Endothelial cell of umbilical vein (primary cell): Measurements from ENCODE around the gene LIN28B. TPM values are rescaled to one million over a fixed set of nuclear protein-coding genes. Genes with fewer than 3 reads are reported as not detected.

Experiments used
- BruUV-seq: library from RNA; stranded (reverse); fragments of 400-500 nt; replicated peaks from 2 replicates; lab custom pipeline; 2021; lab: Mats Ljungman, UMichigan
- CTCF ChIA-PET: fragments of 300-600, 350-600 bp; sonication (Branson Sonifier 250); formaldehyde crosslinking; loops from one replicate; lab custom pipeline; 2021; ENCODE audit warnings: antibody characterized with exemption, inconsistent platforms; lab: Charles Lee
- POLR2A ChIA-PET: fragments of 300-600, 350-600 bp; sonication (Branson Sonifier 250); formaldehyde crosslinking; loops from one replicate; lab custom pipeline; 2021; ENCODE audit warnings: antibody characterized with exemption, inconsistent platforms; lab: Charles Lee
- DNase-seq: peaks from one replicate; pipeline ENCODE4 v3.0.0-alpha.2; 2011; ENCODE audit warnings: low read depth, low spot score
- FAIRE-seq: peaks from 2 replicates; lab custom pipeline; 2011; peaks lifted over from hg19 to GRCh38; lab: Jason Lieb, UNC
- H2AFZ ChIP-seq: 2 replicates; pipeline ENCODE4 v1.6.0; 2012; ENCODE audit warnings: low read depth, low read length, control low read depth, inconsistent platforms
- H3K27ac ChIP-seq: 2 replicates; pipeline ENCODE4 v1.5.1; 2011; ENCODE audit warnings: low read depth, mild to moderate bottlenecking, control low read depth, low read length, moderate library complexity; ENCODE audit not compliant: insufficient read depth
- H3K27me3 ChIP-seq, 2 experiments: 2 replicates each; pipeline versions ENCODE4 v1.6.0 to v1.6.1; 2011; ENCODE audit warnings: low read length in 2 of 2, mixed read lengths in 1 of 2; ENCODE audit not compliant: control insufficient read depth in 2 of 2, insufficient read depth in 2 of 2
- H3K36me3 ChIP-seq, 2 experiments: 2 replicates in 1 of 2; 3 replicates in 1 of 2; pipeline ENCODE4 v1.5.1; 2011; ENCODE audit warnings: low read length in 2 of 2, mild to moderate bottlenecking in 1 of 2, moderate library complexity in 1 of 2; ENCODE audit not compliant: control insufficient read depth in 2 of 2, insufficient read depth in 2 of 2; ENCODE audit errors: extremely low read depth in 1 of 2
- H3K4me1 ChIP-seq: 3 replicates; pipeline ENCODE4 v1.5.1; 2011; ENCODE audit warnings: mild to moderate bottlenecking, low read length; ENCODE audit not compliant: control insufficient read depth, insufficient read depth; ENCODE audit errors: extremely low read depth
- H3K4me2 ChIP-seq: 2 replicates; pipeline ENCODE4 v1.6.1; 2011; ENCODE audit warnings: low read length, control low read depth, mixed read lengths; ENCODE audit not compliant: insufficient read depth
- H3K4me3 ChIP-seq, 3 experiments: fragments of 200-600 bp in 1 of 3; sonication (generic), shearing (Covaris generic) in 1 of 3; replicated peaks in 1 of 3; 2 replicates each; pipeline ENCODE4 v1.5.1; 2011 to 2016; ENCODE audit warnings: control low read depth in 3 of 3, low read length in 3 of 3, mild to moderate bottlenecking in 2 of 3, inconsistent platforms in 1 of 3, low read depth in 1 of 3, moderate library complexity in 1 of 3; ENCODE audit not compliant: insufficient read depth in 1 of 3
- H3K79me2 ChIP-seq: 2 replicates; pipeline ENCODE4 v1.6.0; 2012; ENCODE audit warnings: low read length, inconsistent platforms; ENCODE audit not compliant: control insufficient read depth, insufficient read depth
- H3K9ac ChIP-seq: replicated peaks from 2 replicates; pipeline ENCODE3; 2011; ENCODE audit warnings: low read length, control low read depth; ENCODE audit not compliant: insufficient read depth; ENCODE audit errors: extremely low read depth
- H3K9me1 ChIP-seq: replicated peaks from 3 replicates; pipeline ENCODE4 v1.6.0; 2011; ENCODE audit warnings: mild to moderate bottlenecking, low read length; ENCODE audit not compliant: control insufficient read depth, insufficient read depth; ENCODE audit errors: extremely low read depth
- H3K9me3 ChIP-seq: replicated peaks from 2 replicates; pipeline ENCODE4 v1.5.1; 2012; ENCODE audit warnings: low read length, inconsistent platforms; ENCODE audit not compliant: control insufficient read depth, insufficient read depth
- H4K20me1 ChIP-seq: replicated peaks from 2 replicates; pipeline ENCODE3; 2011; ENCODE audit warnings: mild to moderate bottlenecking, low read length; ENCODE audit not compliant: control insufficient read depth, insufficient read depth; ENCODE audit errors: extremely low read depth
- EZH2 ChIP-seq: IDR thresholded peaks from 2 replicates; pipeline ENCODE4 v1.6.1; 2012; ENCODE audit warnings: borderline replicate concordance, low read depth, mild to moderate bottlenecking, moderate library complexity, low read length, inconsistent platforms; ENCODE audit not compliant: severe bottlenecking
- FOS ChIP-seq: IDR thresholded peaks from 2 replicates; pipeline ENCODE4 v1.6.1; 2011; ENCODE audit warnings: mild to moderate bottlenecking, low read length, moderate library complexity, borderline replicate concordance; ENCODE audit not compliant: insufficient read depth
- GATA2 ChIP-seq: IDR thresholded peaks from 2 replicates; pipeline ENCODE4 v1.7.0; 2011; ENCODE audit warnings: low read depth, mild to moderate bottlenecking, moderate library complexity, mixed read lengths, low read length; ENCODE audit not compliant: insufficient read length, insufficient read depth
- JUN ChIP-seq: IDR thresholded peaks from 2 replicates; pipeline ENCODE4 v1.6.1; 2011; ENCODE audit warnings: borderline replicate concordance, low read depth; ENCODE audit not compliant: insufficient read length, insufficient read depth
- MYC ChIP-seq: IDR thresholded peaks from one replicate; pipeline ENCODE4 v1.6.1; 2011; ENCODE audit warnings: mild to moderate bottlenecking, low read depth, low read length
- POLR2A ChIP-seq: IDR thresholded peaks from 2 replicates; pipeline ENCODE4 v1.6.1; 2012; ENCODE audit warnings: low read depth, mild to moderate bottlenecking, control low read depth, low read length
- POLR2AphosphoS5 ChIP-seq: IDR thresholded peaks from 2 replicates; pipeline ENCODE4 v1.6.1; 2012; ENCODE audit warnings: low read depth, mild to moderate bottlenecking, control low read depth, low read length, moderate library complexity; ENCODE audit not compliant: insufficient read depth
- dilution Hi-C: fragments of 300-500 bp; cut with MboI; formaldehyde crosslinking; loops from one replicate; pipeline ENCODE4 v1.15.0; 2019; ENCODE audit warnings: low sequenced_read_pairs; ENCODE audit not compliant: extremely low pct_ligation_motif_present
- intact Hi-C: fragments of 100-400 bp; cut with micrococcal nuclease; formaldehyde crosslinking; loops from one replicate; pipeline ENCODE4 v1.10.0; 2022
- polyA plus RNA-seq, 4 experiments: library from polyadenylated mRNA; depleted of rRNA in 3 of 4; stranded (reverse) in 3 of 4; unstranded in 1 of 4; fragments of >200 nt; gene quantifications; 2 replicates each; pipeline versions ENCODE4 v1.2.1 to v1.2.3, GENCODE V29; 2011 to 2012; ENCODE audit warnings: missing spikeins in 1 of 4
- total RNA-seq: library from RNA; stranded (reverse); gene quantifications from 2 replicates; pipeline ENCODE4 v1.2.3, GENCODE V29; 2021
- TF ChIP-seq, protein P1 (sequence below): IDR thresholded peaks from 2 replicates; pipeline ENCODE4 v1.6.1; 2011; ENCODE audit not compliant: insufficient read depth, insufficient read length
- TF ChIP-seq, protein P2 (sequence below), 2 donors: IDR thresholded peaks; 1 replicate in 1 of 2; 2 replicates in 1 of 2; pipeline ENCODE4 v1.5.1; 2011; ENCODE audit warnings: low read length in 2 of 2, mild to moderate bottlenecking in 2 of 2, moderate library complexity in 2 of 2, control low read depth in 1 of 2, inconsistent platforms in 1 of 2, low read depth in 1 of 2; ENCODE audit not compliant: insufficient read depth in 1 of 2; ENCODE audit errors: extremely low read depth in 1 of 2

LIN28B gene
- total and polyA plus RNA-seq, 2 donors (not counting 3 experiments of a cell fraction or from before 2014, with no cell fraction given) = not detected

DNA sequence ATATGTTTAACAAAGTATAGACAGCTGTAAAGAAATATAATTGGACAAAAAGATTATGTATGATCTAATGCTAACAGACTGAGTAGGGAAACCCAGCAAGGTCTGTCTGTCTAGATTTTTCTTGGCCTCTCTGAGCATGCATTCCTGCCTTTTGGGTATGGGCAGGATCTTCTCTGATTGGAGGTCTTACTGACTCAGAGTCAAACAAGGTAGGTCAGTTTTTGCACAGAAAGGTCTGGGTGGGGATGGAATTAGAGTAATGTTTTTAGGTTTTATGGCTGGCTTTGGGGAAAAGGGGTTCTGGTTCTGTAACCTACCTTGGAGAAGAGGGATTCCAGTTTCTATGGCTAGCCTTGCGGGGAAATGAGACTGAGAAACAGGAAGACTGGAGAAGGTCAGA lies 65.5 kb downstream of the LIN28B start:
- Histone ChIP-seq H4K20me1 (no peaks in the 10 kb centered on the region), H3K79me2 (no peaks in the 10 kb centered on the region), H3K4me2 (no peak overlapping the region), H3K4me3 (no peak overlapping the region), H3K9ac (no peak overlapping the region), H3K27me3 (no peaks in the 10 kb centered on the region), H3K36me3 (no peaks in the 10 kb centered on the region), H3K9me3 (no peaks in the 10 kb centered on the region), H3K27ac (no peak overlapping the region), H2AFZ (no peak overlapping the region), H3K9me1 (no peaks in the 10 kb centered on the region), H3K4me1 (peaks cover 4% of the 10 kb centered on the region)
- TF ChIP-seq EZH2 (no peak), POLR2A (no peak), MYC (no peak)
- no peak for DNase-seq
- ChIA-PET CTCF (no interaction called here), POLR2A (no interaction called here)
- BruUV-seq = no TSS peak
- no peak for FAIRE-seq
- dilution Hi-C loops = no loop called here
- intact Hi-C loops = no loop called here

DNA sequence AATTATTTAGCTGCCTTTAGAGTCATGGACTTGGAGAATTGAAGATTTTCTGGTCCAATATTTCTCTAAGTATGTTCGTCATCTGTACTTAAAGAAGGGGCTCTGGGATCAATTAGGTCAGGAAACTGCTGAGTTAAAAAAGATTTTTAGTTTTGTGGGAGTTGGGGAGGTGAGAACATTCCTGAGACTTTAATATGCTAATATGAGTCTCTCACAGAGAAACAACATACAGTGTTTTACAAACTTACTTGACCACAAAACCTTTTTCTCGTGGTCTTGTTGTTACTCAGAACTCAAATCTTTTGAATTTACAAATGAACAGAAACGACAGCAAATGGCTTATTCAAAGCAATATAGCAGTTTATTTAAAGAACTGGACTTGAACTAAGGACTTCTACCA lies 67.9 kb downstream of the LIN28B start:
- H3K9me3 ChIP-seq = no peaks in the 10 kb centered on the region
- CTCF ChIA-PET = interaction anchor here (2.6 kb wide), 1 partner anchor 53 kb away, joined by 12 read pairs; no protein-coding TSS in a partner anchor
- no peak overlapping the region for H3K4me2 ChIP-seq
- DNase-seq = no peak
- no peaks in the 10 kb centered on the region for H3K27me3 ChIP-seq
- intact Hi-C loops = no loop called here
- H2AFZ ChIP-seq = no peak overlapping the region
- H3K36me3 ChIP-seq = no peaks in the 10 kb centered on the region
- H3K4me1 ChIP-seq = no peaks in the 10 kb centered on the region
- H3K79me2 ChIP-seq = no peaks in the 10 kb centered on the region
- dilution Hi-C loops = no loop called here
- H4K20me1 ChIP-seq = no peaks in the 10 kb centered on the region
- no TSS peak for BruUV-seq
- no peak for TF ChIP-seq MYC
- no peak for TF ChIP-seq GATA2
- no peak for TF ChIP-seq POLR2A
- TF ChIP-seq FOS = no peak
- TF ChIP-seq JUN = no peak
- no peak for TF ChIP-seq POLR2AphosphoS5
- TF ChIP-seq, protein P1, sequence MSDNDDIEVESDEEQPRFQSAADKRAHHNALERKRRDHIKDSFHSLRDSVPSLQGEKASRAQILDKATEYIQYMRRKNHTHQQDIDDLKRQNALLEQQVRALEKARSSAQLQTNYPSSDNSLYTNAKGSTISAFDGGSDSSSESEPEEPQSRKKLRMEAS = no peak
- TF ChIP-seq EZH2 = no peak
- TF ChIP-seq, protein P2, sequence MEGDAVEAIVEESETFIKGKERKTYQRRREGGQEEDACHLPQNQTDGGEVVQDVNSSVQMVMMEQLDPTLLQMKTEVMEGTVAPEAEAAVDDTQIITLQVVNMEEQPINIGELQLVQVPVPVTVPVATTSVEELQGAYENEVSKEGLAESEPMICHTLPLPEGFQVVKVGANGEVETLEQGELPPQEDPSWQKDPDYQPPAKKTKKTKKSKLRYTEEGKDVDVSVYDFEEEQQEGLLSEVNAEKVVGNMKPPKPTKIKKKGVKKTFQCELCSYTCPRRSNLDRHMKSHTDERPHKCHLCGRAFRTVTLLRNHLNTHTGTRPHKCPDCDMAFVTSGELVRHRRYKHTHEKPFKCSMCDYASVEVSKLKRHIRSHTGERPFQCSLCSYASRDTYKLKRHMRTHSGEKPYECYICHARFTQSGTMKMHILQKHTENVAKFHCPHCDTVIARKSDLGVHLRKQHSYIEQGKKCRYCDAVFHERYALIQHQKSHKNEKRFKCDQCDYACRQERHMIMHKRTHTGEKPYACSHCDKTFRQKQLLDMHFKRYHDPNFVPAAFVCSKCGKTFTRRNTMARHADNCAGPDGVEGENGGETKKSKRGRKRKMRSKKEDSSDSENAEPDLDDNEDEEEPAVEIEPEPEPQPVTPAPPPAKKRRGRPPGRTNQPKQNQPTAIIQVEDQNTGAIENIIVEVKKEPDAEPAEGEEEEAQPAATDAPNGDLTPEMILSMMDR (IDR thresholded peaks at IDR 0.05; ENCODE audit: extremely low read depth in 1 of 2, insufficient read depth in 1 of 2, low read depth in 1 of 2, low read length in 2 of 2) = no peak
- H3K9ac ChIP-seq = no peak overlapping the region
- no peak for FAIRE-seq
- no peak overlapping the region for H3K4me3 ChIP-seq
- POLR2A ChIA-PET = no interaction called here
- H3K9me1 ChIP-seq = no peaks in the 10 kb centered on the region
- H3K27ac ChIP-seq = no peak overlapping the region
